LNCAP (cell line): ENCODE data around the gene SORCS2.

Experiments
- CTCF ChIP-seq: fragments of 450-650 bp; IDR thresholded peaks from 2 replicates; pipeline ENCODE4 v1.5.1; 2017; ENCODE audit warnings: mild to moderate bottlenecking

The SORCS2 gene

GRCh38 chr4:7362341-7362740 lies 170.0 kb downstream of the SORCS2 start:
- no peak for TF ChIP-seq CTCF

- no peak for TF ChIP-seq CTCF
These were observed 170.6 kb downstream of the SORCS2 start for GRCh38 chr4:7362862-7363430.

GRCh38 chr4:7364979-7365378 lies 172.6 kb downstream of the SORCS2 start:
- no peak for TF ChIP-seq CTCF

- TF ChIP-seq CTCF = no peak
These were observed 173.3 kb downstream of the SORCS2 start for GRCh38 chr4:7365462-7366179.

- TF ChIP-seq CTCF = no peak
These were observed 174.0 kb downstream of the SORCS2 start for GRCh38 chr4:7366180-7366945.

- no peak for TF ChIP-seq CTCF
These were observed 174.6 kb downstream of the SORCS2 start for GRCh38 chr4:7366954-7367353.

- TF ChIP-seq CTCF = no peak
These were observed 175.1 kb downstream of the SORCS2 start for GRCh38 chr4:7367406-7367805.
